Measurements from ENCODE around the gene OIP5.
A peak's percentile ranks its signal among the peaks of the same experiment; 100 is the strongest.
"Not testable (repeated sequence)": the region's sequence is repeated elsewhere in the genome, so short reads cannot be mapped to it uniquely, and the experiment has no call there.

Gene OIP5

DNA sequence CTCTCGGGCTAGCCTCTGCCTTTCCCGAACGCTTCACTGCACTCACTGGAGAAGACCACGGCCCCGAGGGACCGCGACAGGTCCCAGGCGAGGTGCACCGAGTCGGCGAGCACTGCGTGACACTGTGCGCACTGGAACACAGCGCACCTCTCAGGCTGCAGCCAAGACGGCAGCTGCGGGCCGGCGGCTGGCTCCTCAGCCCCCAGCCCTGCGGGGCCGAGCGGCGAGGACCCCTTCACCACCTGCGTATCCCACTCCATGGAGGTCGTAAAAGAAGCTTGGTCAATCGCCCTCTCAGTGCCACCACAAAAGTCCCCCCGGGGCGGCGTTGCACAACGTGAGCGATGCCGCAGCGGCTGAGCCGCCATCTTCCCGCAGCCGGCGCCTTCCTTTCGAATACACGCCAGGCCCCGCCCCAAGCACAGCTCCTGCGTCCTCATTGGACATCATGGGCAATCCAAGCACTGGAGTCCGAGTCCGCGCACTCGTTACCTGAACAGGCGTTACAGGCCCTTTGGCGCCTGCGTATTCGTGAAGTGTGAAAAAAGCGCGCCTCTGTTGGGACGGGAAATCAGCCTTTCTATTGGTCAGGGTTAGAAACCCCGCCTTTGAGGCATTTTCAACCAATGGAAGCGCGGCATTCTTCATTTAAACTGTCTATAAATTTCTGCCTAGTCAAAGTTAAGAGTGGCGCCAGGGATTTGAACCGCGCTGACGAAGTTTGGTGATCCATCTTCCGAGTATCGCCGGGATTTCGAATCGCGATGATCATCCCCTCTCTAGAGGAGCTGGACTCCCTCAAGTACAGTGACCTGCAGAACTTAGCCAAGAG lies at the start of gene OIP5, which contains the start of gene NUSAP1:
TSS of gene OIP5 (minus strand) at position 398 of the 832 bp plus-strand sequence. CDS start at position 368, 30 bp downstream.
TSS of gene NUSAP1 (plus strand) at position 688 of the 832 bp plus-strand sequence. CDS start at position 765, 77 bp downstream.
- peak; percentile 94 for DNase-seq

DNA sequence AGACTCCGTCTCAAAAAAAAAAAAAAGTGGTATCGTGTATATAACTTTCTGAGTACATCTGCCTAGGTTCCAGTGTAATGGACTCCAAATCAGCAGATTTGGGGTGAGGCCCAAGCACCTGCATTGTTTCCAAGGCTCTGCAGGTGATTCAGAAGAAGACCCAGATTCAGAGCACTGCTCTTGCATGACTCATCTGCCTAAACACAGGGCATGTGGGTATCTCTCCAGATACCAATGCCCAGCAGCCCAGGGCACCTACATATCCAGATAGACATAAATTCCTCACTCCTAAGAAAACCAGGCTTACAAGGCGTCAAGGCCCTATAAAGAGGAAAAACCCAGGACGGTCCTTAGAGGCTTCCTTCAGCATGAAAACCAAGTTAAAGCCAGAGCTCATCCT lies 45.6 kb upstream of the OIP5 start:
- no peak for DNase-seq

DNA sequence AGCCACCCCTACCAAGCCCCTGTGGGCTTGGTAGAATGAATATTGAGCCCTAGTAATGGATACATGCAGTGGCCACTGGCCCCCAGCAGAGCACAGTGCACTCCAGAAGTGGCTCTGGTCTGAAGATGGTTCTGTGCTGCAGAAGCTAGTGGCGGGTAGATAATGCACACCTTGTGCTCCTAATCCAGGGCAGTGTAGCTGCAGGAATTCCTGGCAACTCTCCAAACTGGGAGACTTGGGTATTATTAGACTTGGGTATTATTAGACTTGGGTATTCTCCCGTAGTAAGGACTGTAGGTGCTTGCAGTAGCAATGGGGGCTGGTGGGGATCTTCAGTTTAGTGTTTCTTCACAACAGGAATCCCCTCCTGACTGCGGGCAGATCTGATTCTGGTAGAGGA lies 35.0 kb upstream of the OIP5 start:
- DNase-seq = no peak

DNA sequence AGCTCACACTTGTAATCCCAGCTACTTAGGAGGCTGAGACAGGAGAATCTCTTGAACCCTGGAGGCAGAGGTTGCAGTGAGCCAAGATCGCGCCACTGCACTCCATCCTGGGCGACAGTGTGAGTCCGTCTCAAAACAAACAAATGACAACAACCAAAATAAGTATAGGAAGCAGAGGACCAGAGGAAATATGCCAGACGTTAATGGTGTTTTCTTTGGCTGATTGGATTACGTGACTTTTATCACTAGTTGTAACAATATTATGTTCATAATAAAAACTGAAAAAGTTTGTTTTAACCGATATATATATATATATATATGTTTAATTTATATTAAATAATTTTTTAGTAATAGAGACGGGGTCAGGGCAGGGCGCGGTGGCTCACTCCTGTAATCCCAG lies 22.0 kb upstream of the OIP5 start:
- no peak for DNase-seq

DNA sequence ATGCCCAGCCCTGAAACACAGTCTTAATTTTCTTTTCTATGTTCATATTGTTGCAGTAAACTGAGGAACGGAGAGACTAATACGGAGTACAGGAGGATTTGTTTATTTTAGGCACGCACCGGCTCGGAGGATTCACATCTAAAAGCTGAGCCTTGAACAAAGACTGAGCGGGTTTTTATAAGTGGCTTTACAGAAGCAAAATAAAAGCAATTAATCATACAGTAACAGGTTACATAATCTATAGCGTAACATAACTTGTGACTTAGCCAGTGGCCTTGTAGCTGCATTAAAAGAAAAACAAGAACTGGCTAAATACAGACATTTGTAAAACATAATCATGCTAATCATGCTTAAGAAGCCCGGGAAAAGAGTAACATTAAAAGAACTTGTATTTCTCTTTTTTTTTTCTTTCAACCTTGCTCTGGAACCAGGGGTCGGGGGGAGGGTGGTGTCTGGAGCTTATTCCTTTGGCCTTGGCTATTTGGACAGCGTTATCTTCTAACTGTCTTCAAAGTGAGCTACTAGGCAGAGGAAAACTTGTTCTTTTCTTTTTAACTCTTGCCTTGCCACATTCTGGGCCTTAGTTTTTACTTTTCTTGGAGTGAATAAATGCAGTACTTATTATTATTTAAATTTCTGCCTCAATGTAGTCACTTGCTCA lies 17.8 kb upstream of the OIP5 start:
- no peak for DNase-seq

DNA sequence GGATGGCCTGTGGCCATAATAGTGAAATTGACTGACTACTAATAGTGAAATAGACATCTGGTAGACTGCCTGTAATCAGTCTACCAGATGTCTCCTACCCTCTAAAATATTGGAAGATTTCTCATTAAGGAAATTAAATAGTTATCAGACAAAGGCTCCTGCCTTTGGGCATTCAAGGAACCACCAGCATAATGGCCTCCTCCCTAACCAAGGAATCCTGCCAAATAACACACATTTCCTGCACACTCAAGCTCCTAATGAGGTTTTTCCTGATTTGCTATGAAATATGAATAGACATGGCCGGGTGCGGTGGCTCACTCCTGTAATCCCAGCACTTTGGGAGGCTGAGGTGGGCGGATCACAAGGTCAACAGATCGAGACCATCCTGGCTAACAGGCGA lies 14.8 kb upstream of the OIP5 start:
- no peak for DNase-seq

DNA sequence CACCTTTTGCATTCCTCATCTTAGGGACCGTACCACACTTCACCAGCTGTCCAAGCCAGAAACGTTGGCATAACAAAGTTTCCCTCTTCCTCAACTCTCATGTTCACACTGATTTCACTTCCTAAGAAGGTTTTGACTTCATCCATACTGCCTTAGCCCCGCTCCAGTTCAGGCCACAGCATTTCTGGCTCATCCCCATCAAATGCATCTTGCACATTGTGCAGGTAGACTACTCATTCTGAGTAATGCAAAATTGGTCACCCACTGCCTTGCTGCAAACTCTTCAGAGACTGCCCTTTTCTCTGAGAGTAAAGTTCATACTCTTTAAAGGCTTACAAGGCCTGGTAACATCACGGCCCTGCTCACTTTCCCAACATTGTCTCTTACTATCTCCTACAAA lies 9.1 kb upstream of the OIP5 start:
- DNase-seq = no peak

DNA sequence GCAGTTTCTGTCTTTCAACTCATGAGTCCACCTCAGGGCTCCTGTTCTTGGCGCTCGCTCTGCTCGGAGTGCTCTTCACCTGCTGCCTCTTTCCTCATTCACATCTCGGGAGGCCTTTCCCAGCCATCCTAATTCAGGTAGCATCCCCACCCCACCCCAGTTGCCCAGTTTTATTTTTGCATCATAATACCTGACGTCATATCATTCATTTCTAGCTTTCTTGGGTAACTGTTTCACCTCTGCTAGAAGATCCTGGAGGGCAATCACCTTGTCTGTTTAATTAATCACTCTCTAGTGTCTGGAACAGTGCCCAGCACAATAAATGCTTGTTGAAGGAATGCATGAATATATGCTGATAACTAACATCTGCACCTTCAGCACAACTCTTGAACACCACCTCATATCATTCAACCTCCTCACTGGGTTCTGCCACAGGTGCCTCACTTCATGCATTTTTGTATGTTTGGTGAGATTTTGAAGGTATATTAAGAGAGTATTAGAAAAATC lies 7.9 kb upstream of the OIP5 start:
- no peak for DNase-seq

DNA sequence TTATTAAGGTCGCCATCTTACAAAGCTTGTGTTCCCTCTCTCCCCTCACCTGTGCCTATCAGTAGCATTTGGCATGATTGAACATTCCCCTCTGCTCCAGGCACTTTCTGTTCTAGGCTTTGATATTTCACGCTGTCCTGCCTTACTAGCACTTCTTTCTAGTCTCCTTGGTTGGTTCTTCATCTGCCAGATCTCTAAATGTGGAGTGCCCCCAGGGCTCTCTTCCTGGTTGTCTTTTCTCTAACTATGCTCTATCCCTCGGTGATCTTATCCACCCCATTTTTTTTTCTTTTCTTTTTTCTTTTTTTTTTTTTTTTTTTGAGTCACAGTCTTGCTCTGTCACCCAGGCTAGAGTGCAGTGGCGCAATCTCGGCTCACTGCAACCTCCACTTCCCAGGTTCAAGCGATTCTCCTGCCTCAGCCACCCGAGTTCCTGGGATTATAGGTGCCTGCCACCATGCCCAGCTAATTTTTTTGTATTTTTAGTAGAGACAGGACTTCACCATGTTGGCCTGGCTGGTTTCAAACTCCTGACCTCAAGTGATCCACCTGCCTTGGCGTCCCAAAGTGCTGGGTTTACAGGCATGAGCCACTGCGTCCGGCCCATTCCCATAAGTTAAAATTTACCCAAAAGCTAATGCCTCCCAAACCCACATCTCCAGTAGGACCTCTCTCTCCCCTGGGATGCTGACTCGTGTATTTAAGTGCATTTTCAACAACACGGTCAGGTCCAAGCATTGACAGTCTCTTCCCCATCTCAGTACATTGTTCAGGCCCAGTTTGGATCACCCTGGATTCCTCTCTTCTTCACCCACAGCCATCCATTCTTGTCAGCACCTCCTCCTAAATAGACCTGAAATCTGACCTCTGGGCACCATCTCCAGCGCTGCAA lies 5.5 kb upstream of the OIP5 start:
- no peak for DNase-seq

DNA sequence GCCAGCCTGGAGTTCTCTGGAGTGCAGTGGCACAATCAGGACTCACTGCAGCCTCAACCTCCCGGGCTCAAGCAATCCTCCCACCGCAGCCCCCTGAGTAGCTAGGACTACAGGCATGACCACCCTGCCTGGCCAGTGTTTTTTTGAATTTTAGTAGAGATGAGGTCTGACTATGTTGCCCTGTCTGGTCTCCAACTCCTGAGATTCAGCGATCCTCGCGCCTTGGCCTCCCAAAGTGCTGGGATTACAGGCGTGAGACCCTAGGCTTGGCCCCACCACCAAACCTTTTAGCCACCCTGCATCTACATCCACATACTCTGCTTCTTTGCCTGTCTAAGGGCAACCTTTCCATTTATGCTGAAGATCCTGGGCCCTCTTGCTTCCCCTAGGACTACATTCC lies 4.7 kb upstream of the OIP5 start:
- no peak for DNase-seq

DNA sequence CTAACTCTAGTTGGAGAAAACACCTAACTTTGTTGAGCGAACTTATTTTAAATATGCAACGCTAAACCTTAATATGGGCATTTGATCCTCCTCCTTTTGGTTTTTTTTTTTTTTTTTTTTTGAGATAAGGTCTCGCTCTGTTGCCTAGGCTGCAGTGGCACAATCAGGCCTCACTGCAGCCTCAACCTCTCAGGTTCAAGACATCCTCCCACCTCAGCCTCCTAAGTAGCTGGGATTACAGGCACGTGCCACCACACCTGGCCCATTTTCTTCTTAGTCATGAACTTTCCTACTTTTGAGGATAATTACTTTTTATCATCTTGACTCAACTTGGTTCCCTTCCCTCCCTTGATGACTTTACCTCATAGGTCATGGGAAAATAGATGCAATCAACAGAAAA lies 4.2 kb upstream of the OIP5 start:
- no peak for DNase-seq

DNA sequence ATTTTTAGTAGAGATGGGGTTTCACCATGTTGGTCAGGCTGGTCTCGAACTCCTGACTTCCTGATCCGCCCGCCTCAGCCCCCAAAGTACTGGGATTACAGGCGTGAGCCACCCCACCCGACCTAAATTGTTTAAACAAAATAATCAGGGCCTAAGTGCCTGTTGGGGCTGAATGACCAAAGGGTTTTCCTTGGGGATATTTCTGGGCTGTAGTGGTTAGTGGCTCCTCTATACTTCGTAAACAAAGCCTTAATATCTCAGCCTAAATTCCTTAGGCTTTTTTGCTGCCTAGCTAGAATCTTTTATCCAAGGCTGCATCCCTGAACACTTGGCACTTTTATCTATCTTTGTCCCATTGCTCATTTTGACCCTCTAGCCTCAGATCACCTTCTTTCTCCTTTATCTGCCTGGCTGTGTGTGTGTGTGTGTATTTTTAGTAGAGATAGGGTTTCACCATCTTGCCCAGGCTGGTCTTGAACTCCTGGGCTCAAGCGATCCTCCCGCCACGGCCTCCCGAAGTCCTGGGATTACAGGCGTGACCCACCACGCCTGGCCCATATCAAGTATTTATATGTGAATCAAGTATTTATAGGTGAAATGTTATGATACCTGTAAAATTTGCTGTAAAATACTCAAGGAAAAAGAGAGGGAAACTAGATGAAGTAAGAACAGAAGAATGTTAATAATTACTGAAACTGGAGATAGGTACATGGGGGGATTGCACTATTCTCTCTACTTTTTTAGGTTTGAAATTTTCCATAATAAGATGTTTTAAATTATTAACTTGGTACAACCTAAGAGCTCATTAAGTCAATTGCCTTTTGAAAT lies 2.1 kb upstream of the OIP5 start:
- no peak for DNase-seq

DNA sequence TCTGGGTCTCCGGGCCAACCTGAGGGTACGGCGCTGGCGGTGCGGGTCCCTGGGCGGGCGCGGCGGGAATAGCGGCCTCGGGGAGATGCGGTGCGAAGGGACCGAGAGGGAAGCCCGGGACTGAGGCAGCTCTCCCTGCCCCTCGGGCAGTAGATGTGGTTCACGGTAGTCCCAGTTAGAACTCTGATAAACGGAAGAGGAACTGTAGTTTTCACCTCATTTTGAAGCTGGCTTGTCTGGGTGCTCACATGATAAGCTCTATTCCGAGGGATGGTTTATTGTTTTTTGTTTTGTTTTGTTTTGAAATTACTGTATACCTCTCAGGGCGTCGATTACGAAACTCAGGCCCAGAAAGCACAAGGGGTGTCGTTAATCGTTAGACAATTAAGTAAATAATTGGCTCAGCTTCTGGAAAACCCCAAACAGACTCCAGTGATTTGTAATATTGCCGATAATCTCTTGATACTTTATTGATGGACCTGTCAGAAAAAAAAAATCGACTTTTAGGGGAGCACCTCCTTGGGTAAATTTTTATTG lies 703 bp upstream of the OIP5 start:
- DNase-seq = peak; percentile 40

DNA sequence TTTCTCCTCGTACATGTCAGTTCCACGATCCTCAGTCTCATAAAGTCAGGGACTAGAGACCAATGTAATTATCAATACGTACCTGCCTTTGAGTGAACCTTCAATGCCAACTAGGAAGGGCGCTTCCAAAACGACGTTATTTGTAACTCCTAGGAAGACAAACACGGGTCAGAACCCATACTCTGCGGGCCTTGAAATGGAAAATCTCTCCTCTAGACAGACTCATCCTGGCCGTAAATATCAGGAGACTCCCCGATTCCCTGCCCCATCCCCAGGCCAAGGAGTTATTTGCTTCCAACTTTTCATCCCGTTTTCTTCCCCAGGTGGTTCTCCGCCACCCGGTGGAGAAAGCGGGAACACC lies 578 bp downstream of the OIP5 start:
- no peak for DNase-seq

DNA sequence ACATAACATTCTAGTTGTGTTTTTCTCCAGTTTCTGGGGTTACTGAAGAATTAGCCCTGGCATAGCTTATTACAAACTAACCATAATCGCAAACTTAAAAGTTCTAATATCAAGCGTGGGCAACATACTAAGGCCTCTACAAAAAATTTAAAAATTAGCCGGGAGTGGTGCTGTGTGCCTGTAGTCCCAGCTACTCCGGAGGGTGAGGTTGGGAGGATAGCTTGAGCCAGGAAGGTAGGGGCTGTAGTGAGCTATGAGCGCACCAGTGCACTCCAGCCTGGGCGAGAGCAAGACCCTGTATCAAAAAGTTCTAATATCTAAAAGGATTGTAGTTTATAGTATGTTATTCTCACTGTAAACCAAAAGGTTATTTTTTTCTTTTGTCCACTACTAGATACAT lies 1.1 kb downstream of the OIP5 start:
- DNase-seq = no peak

DNA sequence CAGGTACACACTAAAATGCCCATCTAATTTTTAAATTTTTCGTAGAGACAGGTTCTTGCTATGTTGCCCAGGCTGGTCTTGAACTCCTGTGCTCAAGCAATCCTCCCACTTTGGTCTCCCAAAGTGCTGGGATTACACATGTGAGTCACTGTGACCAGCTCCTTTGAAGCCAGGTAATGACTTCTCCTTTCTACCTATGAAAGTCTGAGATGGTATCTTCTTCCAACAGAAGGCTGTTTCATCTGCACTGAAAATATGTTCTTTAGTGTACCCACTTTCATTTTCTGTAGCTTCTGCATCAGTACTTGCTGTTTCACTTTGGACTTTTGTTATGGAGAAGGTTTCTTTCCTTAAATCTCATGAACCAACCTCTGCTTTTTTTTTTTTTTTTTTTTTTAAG lies 8.8 kb downstream of the OIP5 start:
- DNase-seq = no peak

DNA sequence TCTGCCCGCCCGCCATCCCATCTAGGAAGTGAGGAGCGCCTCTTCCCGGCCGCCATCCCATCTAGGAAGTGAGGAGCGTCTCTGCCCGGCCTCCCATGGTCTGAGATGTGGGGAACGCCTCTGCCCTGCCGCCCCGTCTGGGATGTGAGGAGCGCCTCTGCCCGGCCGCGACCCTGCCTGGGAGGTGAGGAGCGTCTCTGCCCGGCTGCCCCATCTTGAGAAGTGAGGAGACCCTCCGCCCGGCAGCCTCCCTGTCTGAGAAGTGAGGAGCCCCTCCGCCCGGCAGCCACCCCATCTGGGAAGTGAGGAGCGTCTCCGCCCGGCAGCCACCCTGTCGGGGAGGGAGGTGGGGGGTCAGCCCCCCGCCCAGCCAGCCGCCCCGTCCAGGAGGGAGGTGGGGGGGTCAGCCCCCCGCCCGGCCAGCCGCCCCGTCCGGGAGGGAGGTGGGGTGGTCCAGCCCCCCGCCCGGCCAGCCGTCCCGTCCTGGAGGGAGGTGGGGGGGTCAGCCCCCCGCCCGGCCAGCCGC lies 11.5 kb downstream of the OIP5 start:
- not testable (repeated sequence) for DNase-seq

DNA sequence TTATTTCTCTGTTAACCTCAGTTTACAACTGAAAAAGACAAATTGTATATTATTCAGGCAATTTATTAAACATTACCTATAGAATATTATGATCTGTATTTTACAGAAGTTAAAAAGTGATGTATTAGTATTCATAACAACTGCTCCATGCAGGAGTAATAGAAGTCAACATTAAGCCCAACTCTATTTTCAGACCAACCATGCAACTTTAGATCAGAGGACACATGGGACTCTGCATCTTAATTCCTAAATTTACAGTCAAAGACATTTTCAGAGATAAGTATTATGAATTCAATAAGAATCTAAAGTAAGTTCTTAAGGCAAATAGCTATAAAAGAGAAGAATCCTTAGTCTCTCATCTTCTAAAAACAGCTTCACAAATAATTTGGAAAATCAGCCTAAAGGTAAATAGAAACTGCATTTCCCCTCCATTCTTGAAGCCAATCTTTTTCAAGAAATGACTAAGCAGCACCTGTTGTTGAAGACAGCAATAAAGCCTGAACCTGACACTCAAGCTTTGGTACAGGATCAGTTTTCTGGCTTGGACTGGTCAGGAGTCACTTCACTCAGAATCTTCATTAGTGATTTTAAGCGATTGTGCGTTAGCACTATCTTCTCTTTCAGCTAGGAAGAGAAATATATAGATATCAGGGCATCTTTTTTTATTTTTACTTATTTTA lies 23.0 kb downstream of the OIP5 start:
- no peak for DNase-seq

DNA sequence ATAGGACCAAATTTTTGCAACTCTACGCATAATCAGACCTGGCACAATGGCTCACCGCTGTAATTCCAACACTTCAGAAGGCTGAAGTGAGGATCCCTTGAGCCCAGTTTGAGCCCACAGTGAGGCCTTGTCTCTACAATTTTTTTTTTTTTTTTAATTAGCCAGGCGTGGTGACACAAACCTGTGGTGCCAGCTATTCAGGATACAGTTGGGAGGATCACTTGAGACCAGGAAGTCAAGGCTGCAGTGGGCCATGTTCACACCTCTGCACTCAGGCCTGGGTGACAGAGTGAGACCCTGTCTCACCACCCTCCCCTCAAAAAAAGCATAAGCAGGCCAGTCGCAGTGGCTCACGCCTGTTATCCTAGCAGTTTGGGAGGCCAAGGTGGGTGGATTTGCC lies 24.7 kb downstream of the OIP5 start:
- no peak for DNase-seq

DNA sequence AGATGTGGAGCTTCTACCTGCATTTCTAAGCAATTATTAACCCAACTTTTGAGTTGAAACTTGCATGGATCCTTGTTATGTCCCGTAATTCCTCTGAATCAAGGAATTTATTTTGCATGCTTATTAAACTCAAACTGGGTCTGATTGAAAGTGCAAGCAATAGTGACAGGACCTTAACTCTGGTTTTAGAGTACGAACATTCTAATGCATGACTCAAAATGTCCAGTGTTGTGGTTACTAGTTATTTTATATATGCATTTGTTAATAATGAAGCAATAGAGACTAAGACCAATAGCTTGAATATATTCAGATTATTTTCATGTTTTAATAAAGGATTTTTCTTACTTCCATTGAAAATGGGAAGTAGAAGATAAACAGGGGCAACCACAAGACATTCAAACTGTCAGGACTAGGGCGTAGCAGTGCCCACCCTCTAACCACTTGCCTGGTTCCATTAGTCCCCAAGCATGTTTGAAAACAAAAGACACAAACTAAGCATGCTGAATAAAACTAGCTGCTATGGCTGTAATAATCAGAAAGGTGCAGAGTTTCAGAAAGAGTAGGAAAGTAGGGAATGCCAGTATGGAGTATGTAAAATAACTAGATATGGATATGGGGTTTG lies 28.1 kb downstream of the OIP5 start:
- no peak for DNase-seq

DNA sequence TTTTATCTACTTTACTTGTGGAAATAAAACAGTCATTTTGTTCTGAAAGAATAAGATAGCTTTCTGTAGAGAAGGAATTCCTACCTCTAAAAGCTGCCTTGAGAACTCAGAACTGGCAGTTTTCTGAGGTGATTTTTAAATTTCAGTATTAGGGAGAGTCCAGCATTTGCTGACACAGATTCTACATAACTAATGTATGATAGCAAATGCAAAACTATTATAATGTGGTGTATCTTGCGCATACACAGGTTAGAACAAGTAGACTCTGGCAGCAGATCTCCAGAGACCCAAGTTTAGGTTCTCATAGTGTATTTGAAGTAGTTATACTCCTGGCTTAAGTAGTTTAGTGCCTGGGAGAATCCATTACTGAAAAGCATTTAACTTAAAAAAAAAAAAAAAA lies 30.8 kb downstream of the OIP5 start:
- no peak for DNase-seq

Data from NCI-H510A (cell line).